Kidney epithelial cell (primary cell): ENCODE measurements around the gene LAMC3. TPM values are rescaled to one million over a fixed set of nuclear protein-coding genes. Genes with fewer than 3 reads are reported as not detected.

Experiments used
- DNase-seq: peaks from one replicate; pipeline ENCODE4 v3.0.0-alpha.2; 2010; ENCODE audit warnings: low read depth
- H3K27me3 ChIP-seq: 2 replicates; pipeline ENCODE4 v1.6.0; 2011; ENCODE audit warnings: low read length; ENCODE audit not compliant: control insufficient read depth, insufficient read depth
- H3K36me3 ChIP-seq: 2 replicates; pipeline ENCODE4 v1.5.1; 2011; ENCODE audit warnings: low read length; ENCODE audit not compliant: control insufficient read depth, insufficient read depth
- H3K4me3 ChIP-seq: 2 replicates; pipeline ENCODE4 v1.5.1; 2011; ENCODE audit warnings: low read depth, mild to moderate bottlenecking, control low read depth, low read length
- total RNA-seq: library from RNA; depleted of rRNA; stranded (reverse); fragments of >200 nt; gene quantifications from 2 replicates; pipeline ENCODE4 v1.2.3, GENCODE V29; 2015
- TF ChIP-seq, protein P1 (sequence below): IDR thresholded peaks from 2 replicates; pipeline ENCODE4 v1.5.1; 2011; ENCODE audit warnings: mild to moderate bottlenecking, moderate library complexity, low read length, control low read depth, inconsistent platforms; ENCODE audit not compliant: insufficient read depth, poor library complexity, severe bottlenecking

The LAMC3 gene
- total RNA-seq, 1 donor from 2014 or later = 7.5 TPM

DNA sequence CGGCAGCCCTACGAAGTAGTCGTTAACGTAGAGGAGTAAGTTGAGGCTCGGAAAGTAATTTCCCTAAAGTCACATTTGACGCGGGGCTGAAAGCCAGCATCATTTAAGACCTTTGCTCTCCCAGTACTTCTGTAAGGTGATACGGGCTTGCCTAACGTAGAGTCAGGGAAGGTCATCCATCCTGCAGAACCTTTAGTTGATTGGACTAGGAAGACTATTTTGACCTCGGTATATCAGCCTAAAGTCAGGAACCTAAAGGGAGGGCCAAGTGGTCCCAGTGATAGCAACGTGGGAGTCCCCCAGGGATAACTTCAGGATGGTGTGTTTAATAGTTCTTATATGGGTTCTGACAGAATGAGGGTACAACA, 117.1 kb downstream of the LAMC3 start:
- H3K4me3 ChIP-seq = peak overlapping the region; percentile 78
- H3K27me3 ChIP-seq = no peaks in the 10 kb centered on the region
- no peak for DNase-seq
- TF ChIP-seq, protein P1, sequence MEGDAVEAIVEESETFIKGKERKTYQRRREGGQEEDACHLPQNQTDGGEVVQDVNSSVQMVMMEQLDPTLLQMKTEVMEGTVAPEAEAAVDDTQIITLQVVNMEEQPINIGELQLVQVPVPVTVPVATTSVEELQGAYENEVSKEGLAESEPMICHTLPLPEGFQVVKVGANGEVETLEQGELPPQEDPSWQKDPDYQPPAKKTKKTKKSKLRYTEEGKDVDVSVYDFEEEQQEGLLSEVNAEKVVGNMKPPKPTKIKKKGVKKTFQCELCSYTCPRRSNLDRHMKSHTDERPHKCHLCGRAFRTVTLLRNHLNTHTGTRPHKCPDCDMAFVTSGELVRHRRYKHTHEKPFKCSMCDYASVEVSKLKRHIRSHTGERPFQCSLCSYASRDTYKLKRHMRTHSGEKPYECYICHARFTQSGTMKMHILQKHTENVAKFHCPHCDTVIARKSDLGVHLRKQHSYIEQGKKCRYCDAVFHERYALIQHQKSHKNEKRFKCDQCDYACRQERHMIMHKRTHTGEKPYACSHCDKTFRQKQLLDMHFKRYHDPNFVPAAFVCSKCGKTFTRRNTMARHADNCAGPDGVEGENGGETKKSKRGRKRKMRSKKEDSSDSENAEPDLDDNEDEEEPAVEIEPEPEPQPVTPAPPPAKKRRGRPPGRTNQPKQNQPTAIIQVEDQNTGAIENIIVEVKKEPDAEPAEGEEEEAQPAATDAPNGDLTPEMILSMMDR = no peak
- H3K36me3 ChIP-seq = no peaks in the 10 kb centered on the region

DNA sequence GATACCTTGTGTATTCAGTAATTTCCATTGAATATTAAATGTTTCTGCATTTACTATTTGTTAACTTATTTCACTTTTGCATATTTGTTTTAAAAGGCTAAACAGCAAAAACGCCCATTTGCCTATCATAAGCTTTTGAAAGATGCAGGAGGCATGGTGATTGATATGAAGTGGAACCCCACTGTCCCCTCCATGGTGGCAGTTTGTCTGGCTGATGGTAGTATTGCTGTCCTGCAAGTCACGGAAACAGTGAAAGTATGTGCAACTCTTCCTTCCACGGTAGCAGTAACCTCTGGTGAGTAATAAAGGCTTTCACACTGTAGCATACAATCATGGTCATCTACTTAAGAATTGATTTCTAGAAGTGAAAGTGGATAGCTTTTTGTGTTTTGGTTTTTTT, 120.2 kb downstream of the LAMC3 start:
- Histone ChIP-seq H3K27me3 (no peaks in the 10 kb centered on the region), H3K36me3 (peaks cover 2% of the 10 kb centered on the region), H3K4me3 (no peak overlapping the region)
- no peak for DNase-seq
- TF ChIP-seq, protein P1 = no peak

DNA sequence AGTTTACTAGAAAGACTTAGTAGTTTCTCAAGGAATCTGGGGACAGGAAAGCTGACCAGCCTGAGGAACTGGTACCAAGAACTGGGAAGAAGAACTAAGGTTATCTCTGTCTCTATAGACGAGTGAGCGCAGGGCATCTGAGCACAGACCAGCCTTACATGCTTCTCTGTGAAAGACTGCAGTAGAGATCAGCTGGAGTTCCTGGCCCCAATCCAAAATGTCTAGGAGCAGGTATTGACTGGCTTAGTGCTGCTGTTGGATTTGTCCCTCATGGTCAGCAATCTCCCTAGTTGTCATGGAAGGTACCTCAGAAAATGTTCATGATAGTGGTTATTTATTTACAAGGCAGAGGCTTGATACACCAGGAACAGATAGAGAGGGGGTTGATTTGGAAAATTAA, 129.7 kb downstream of the LAMC3 start:
- Histone ChIP-seq H3K36me3 (peaks cover 5% of the 10 kb centered on the region), H3K4me3 (no peak overlapping the region), H3K27me3 (no peaks in the 10 kb centered on the region)
- no peak for DNase-seq
- TF ChIP-seq, protein P1 = no peak

DNA sequence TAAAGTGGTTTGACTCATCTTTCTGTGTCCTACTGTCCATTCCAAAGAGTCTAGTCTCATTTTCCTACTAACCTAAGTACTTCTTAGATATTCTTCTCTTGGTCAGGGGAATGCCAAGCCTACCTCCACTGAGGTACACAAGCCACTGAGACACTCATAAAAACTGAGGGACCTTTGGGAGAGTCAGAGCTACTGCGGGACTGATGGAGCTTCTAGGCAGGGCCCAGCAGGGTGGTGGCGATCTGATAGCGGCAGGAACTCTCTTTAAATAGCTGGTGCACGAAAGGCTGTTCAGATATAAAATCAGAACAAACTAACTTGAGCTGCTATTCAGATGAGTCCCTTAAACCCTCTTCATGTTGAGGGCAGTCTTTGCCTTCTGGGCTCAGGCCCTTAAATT, 131.1 kb downstream of the LAMC3 start:
- Histone ChIP-seq H3K36me3 (peaks cover 2% of the 10 kb centered on the region), H3K4me3 (no peak overlapping the region), H3K27me3 (no peaks in the 10 kb centered on the region)
- TF ChIP-seq, protein P1 = no peak
- no peak for DNase-seq

DNA sequence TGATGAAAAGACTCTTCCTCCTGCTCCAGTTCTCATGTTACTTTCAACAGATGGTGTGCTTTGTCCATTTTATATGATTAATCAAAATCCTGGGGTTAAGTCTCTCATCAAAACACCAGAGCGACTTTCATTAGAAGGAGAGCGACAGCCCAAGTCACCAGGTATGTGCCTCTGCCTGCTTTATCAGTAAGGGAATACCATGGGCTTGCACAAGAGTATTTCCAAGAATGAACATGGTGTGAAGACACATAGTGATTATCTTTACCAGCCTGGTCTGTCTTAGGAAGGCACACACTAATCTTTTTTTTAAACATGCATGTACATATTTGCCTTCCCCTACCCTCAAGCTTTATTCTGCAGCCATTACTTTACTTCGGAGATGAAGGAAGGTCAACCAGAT, 131.6 kb downstream of the LAMC3 start:
- no peak for DNase-seq
- Histone ChIP-seq H3K36me3 (peaks cover 2% of the 10 kb centered on the region), H3K27me3 (no peaks in the 10 kb centered on the region), H3K4me3 (no peak overlapping the region)
- TF ChIP-seq, protein P1 = no peak

DNA sequence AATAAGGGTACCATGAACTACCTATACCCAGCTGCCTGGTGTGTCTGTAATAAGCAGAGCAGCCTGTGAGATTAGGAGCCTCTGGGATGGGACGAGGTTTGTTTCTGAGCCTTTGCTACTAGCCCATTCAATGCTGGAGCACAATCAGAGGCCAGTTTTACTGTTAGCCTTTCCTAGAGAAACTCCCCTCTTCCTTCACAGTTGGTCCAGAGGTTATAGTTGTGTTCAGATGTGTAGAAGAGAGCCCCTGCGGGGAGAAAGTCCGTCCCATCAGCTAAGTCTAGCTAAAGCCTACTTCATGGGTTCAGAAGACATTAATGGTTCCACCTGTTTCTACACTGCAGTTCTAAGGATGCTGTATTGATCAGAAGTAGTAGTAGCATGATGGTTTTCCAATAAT, 133.2 kb downstream of the LAMC3 start:
- DNase-seq = no peak
- Histone ChIP-seq H3K27me3 (no peaks in the 10 kb centered on the region), H3K4me3 (no peak overlapping the region), H3K36me3 (peaks cover 2% of the 10 kb centered on the region)
- TF ChIP-seq, protein P1 = no peak
